ENCODE results near the gene GIPC2. TPM values are rescaled to one million over a fixed set of nuclear protein-coding genes. Genes with fewer than 3 reads are reported as not detected.
"Not testable (repeated sequence)": the region's sequence is repeated elsewhere in the genome, so short reads cannot be mapped to it uniquely, and the experiment has no call there.

GIPC2 gene
- 1 to 10 TPM in 3 of 4 donors, under 1 TPM in 1; 0.67 to 1.5 (median 1.3) TPM for total RNA-seq

GRCh38 chr1:78045926-78046778 is at the start of gene GIPC2:
Gene GIPC2 (plus strand): TSS chr1:78045966. CDS start chr1:78046095, 129 bp downstream.
- ATAC-seq (peak; percentile 51 to 75), DNase-seq (peak in 1 of 2 donors; percentile 23)
- Histone ChIP-seq H3K4me3 (peak within 1 kb of the TSS; percentile 66 to 87 (median 76)), H3K27ac (peak within 1 kb of the TSS; percentile 70 to 84 (median 78)), H3K36me3 (no peaks in the 10 kb centered on the region), H3K9me3 (no peaks in the 10 kb centered on the region), H3K4me1 (peaks cover 17 to 34% of the 10 kb centered on the region in 2 donors), H3K27me3 (no peaks in the 10 kb centered on the region)
- TF ChIP-seq CTCF (IDR thresholded peaks at IDR 0.05 in 4 of 5, conservative IDR thresholded peaks at IDR 0.05 in 1 of 5), result no peak
- peak in 1 of 2 donors; percentile 5 for TF ChIP-seq POLR2A (IDR thresholded peaks at IDR 0.05)
- intact Hi-C loops (cut with DNase I; ENCODE audit: low total_unique reads), result loop anchor here (2.0 to 10.0 kb wide), 4 partner anchors 39 to 141 kb away; partner anchors contain the start of gene FUBP1
- in situ Hi-C loops (cut with MboI; ENCODE audit: low sequenced_read_pairs in 4 of 4), result no loop called here

- in situ Hi-C loops (cut with MboI; ENCODE audit: low sequenced_read_pairs in 4 of 4), result loop anchor here in 2 of 4 donors (25.0 kb wide), 2 partner anchors 116 to 616 kb away; partner anchors contain the start of gene IFI44L (in 1 of the 2)
- no peak for DNase-seq
- no peak for TF ChIP-seq CTCF (IDR thresholded peaks at IDR 0.05 in 4 of 5, conservative IDR thresholded peaks at IDR 0.05 in 1 of 5)
- TF ChIP-seq POLR2A (IDR thresholded peaks at IDR 0.05), result no peak
- intact Hi-C loops (cut with DNase I; ENCODE audit: low total_unique reads), result no loop called here
- Histone ChIP-seq H3K27me3 (no peaks in the 10 kb centered on the region), H3K4me3 (no peak overlapping the region), H3K4me1 (no peaks in the 10 kb centered on the region), H3K9me3 (no peaks in the 10 kb centered on the region), H3K27ac (no peak overlapping the region), H3K36me3 (peaks cover 0 to 8% of the 10 kb centered on the region in 2 donors)
- no peak for ATAC-seq
These were observed 49.0 kb upstream of the GIPC2 start for GRCh38 chr1:77996734-77997133.

- Histone ChIP-seq H3K4me1 (peaks cover 12 to 19% of the 10 kb centered on the region in 2 donors), H3K27ac (peak overlapping the region; percentile 9 to 97 (median 86))
- intact Hi-C loops (cut with DNase I; ENCODE audit: low total_unique reads); DNase-seq; H3K27me3 ChIP-seq; in situ Hi-C loops (cut with MboI; ENCODE audit: low sequenced_read_pairs in 4 of 4); ATAC-seq; H3K9me3 ChIP-seq; H3K4me3 ChIP-seq; H3K36me3 ChIP-seq: not testable (repeated sequence)
These were observed 45.2 kb upstream of the GIPC2 start for GRCh38 chr1:78000536-78000935.

- Histone ChIP-seq H3K27me3 (no peaks in the 10 kb centered on the region), H3K4me1 (peaks cover 12 to 27% of the 10 kb centered on the region in 2 donors), H3K9me3 (no peaks in the 10 kb centered on the region), H3K36me3 (no peaks in the 10 kb centered on the region), H3K27ac (peak overlapping the region; percentile 83 to 97 (median 91)), H3K4me3 (peak overlapping the region; percentile 65 to 81 (median 70))
- no peak for DNase-seq
- no peak for TF ChIP-seq CTCF (IDR thresholded peaks at IDR 0.05 in 4 of 5, conservative IDR thresholded peaks at IDR 0.05 in 1 of 5)
- TF ChIP-seq POLR2A (IDR thresholded peaks at IDR 0.05), result no peak
- no peak for ATAC-seq
- intact Hi-C loops (cut with DNase I; ENCODE audit: low total_unique reads), result no loop called here
- in situ Hi-C loops (cut with MboI; ENCODE audit: low sequenced_read_pairs in 4 of 4), result no loop called here
These were observed 42.6 kb upstream of the GIPC2 start for GRCh38 chr1:78003070-78003746.

All from gastrocnemius medialis (tissue), 4 donors.